GM12878 (cell line): Measurements from ENCODE around the gene CTNNBL1. TPM values are rescaled to one million over a fixed set of nuclear protein-coding genes. Genes with fewer than 3 reads are reported as not detected.

Source experiments
- ATAC-seq: fragments of 200-7000 bp; cut with Tn5 transposase; 3 replicates; pipeline ENCODE4 v1.9.1; 2020; ENCODE audit warnings: mild to moderate bottlenecking, moderate library complexity
- BruUV-seq: library from RNA; stranded (reverse); fragments of 400-500 nt; replicated peaks from 2 replicates; lab custom pipeline; 2021; lab: Mats Ljungman, UMichigan
- CTCF ChIA-PET: fragments of 300-600 bp; sonication (Branson Sonifier 250); formaldehyde crosslinking; extraction: SDS; loops from one replicate; lab custom pipeline; 2021; ENCODE audit warnings: inconsistent platforms; lab: Yijun Ruan, JAX
- POLR2A ChIA-PET: fragments of 350-600 bp; formaldehyde crosslinking; extraction: SDS; loops from one replicate; lab custom pipeline; 2021; ENCODE audit warnings: inconsistent platforms; lab: Charles Lee
- RAD21 ChIA-PET: fragments of 300-600 bp; sonication (Branson Sonifier 250); formaldehyde crosslinking; loops from one replicate; lab custom pipeline; 2023; ENCODE audit warnings: antibody characterized with exemption; ENCODE audit not compliant: unreplicated experiment; lab: Charles Lee
- SMC1A ChIA-PET: fragments of 300-600 bp; sonication (Branson Sonifier 250); formaldehyde crosslinking; loops from one replicate; lab custom pipeline; 2023; ENCODE audit not compliant: unreplicated experiment, uncharacterized antibody; lab: Charles Lee
- DNase-seq: peaks from one replicate; pipeline ENCODE4 v3.0.0-alpha.2; 2011; ENCODE audit warnings: low read depth, low spot score
- FAIRE-seq: peaks from 3 replicates; lab custom pipeline; 2011; peaks lifted over from hg19 to GRCh38; lab: Jason Lieb, UNC
- H2AFZ ChIP-seq: 2 replicates; pipeline ENCODE4 v1.6.0; 2011; ENCODE audit warnings: low read depth, low read length, control low read depth; ENCODE audit not compliant: control insufficient read depth
- H3K27ac ChIP-seq: 2 replicates; pipeline ENCODE4 v1.5.1; 2011; ENCODE audit warnings: control low read depth; ENCODE audit not compliant: control insufficient read depth, insufficient read depth
- H3K27me3 ChIP-seq, 2 experiments: replicated peaks in 1 of 2; 2 replicates each; pipeline versions ENCODE4 v1.6.0 to v1.6.1; 2011; ENCODE audit warnings: low read length in 1 of 2; ENCODE audit not compliant: control insufficient read depth in 2 of 2, insufficient read depth in 2 of 2
- H3K36me3 ChIP-seq, 2 experiments: 2 replicates each; pipeline ENCODE4 v1.5.1; 2011; ENCODE audit warnings: low read length in 1 of 2; ENCODE audit not compliant: control insufficient read depth in 2 of 2, insufficient read depth in 2 of 2
- H3K4me1 ChIP-seq: 2 replicates; pipeline ENCODE4 v1.6.1; 2011; ENCODE audit warnings: mild to moderate bottlenecking, low read length, moderate library complexity, mixed read lengths; ENCODE audit not compliant: control insufficient read depth, insufficient read depth
- H3K4me2 ChIP-seq: 2 replicates; pipeline ENCODE4 v1.6.0; 2011; ENCODE audit warnings: control low read depth; ENCODE audit not compliant: control insufficient read depth, insufficient read depth
- H3K4me3 ChIP-seq: fragments of 200-600 bp; sonication (generic); 2 replicates; pipeline ENCODE4 v1.5.1; 2016
- H3K79me2 ChIP-seq: 2 replicates; pipeline ENCODE4 v1.6.0; 2011; ENCODE audit warnings: low read length; ENCODE audit not compliant: control insufficient read depth, insufficient read depth
- H3K9ac ChIP-seq: 2 replicates; pipeline ENCODE4 v1.8.0; 2011; ENCODE audit warnings: low read length, control low read depth, mixed read lengths; ENCODE audit not compliant: control insufficient read depth, insufficient read depth
- H3K9me3 ChIP-seq: replicated peaks from 3 replicates; pipeline ENCODE4 v1.5.1; 2011; ENCODE audit warnings: mild to moderate bottlenecking, low read length; ENCODE audit not compliant: control insufficient read depth, insufficient read depth
- H4K20me1 ChIP-seq: 2 replicates; pipeline ENCODE4 v1.6.0; 2011; ENCODE audit not compliant: control insufficient read depth, insufficient read depth
- BCL11A ChIP-seq: IDR thresholded peaks from 2 replicates; pipeline ENCODE4 v1.6.1; 2011; ENCODE audit warnings: low read depth, low read length
- EED ChIP-seq: sonication (generic); IDR thresholded peaks from 2 replicates; pipeline ENCODE4 v1.6.1; 2016; ENCODE audit warnings: antibody characterized with exemption, low read depth
- FOS ChIP-seq: IDR thresholded peaks from 3 replicates; pipeline ENCODE4 v1.6.1; 2011; ENCODE audit warnings: borderline replicate concordance; ENCODE audit not compliant: insufficient read length; ENCODE audit errors: extremely low read depth
- IKZF2 ChIP-seq, 2 experiments: fragments of 450-650 bp; IDR thresholded peaks; 2 replicates each; pipeline ENCODE4 v1.6.1; 2017; ENCODE audit warnings: mild to moderate bottlenecking in 2 of 2, moderate library complexity in 2 of 2
- MTA2 ChIP-seq: fragments of 450-650 bp; IDR thresholded peaks from 2 replicates; pipeline ENCODE4 v1.6.1; 2016; ENCODE audit warnings: low read depth, mild to moderate bottlenecking, moderate library complexity
- MTA3 ChIP-seq: IDR thresholded peaks from 2 replicates; pipeline ENCODE4 v1.6.1; 2012; ENCODE audit warnings: low read length, inconsistent platforms, borderline replicate concordance
- POLR2AphosphoS5 ChIP-seq: IDR thresholded peaks from 2 replicates; pipeline ENCODE4 v1.6.1; 2011; ENCODE audit warnings: mild to moderate bottlenecking, low read length, inconsistent platforms
- RB1 ChIP-seq: fragments of 450-650 bp; formaldehyde crosslinking; IDR thresholded peaks from 2 replicates; pipeline ENCODE4 v1.6.1; 2017; ENCODE audit warnings: mild to moderate bottlenecking, borderline replicate concordance
- WGBS: methylation state at CpG from one replicate; pipeline ENCODE4 v1.1.6; 2016; ENCODE audit warnings: low lambda C conversion rate; ENCODE audit not compliant: insufficient replicate concordance, insufficient coverage; ENCODE audit errors: missing lambda C conversion rate; 5-methylcytosine and 5-hydroxymethylcytosine counted together
- in situ Hi-C: fragments of 300-500 bp; cut with MboI; formaldehyde crosslinking; loops from 9 replicates; pipeline ENCODE4 v1.14.3; 2018; ENCODE audit warnings: mixed read lengths
- intact Hi-C: fragments of 100-400 bp; cut with micrococcal nuclease; formaldehyde crosslinking; loops from one replicate; pipeline ENCODE4 v1.14.2; 2022; ENCODE audit not compliant: unreplicated experiment
- polyA plus RNA-seq, 11 experiments: library from polyadenylated mRNA; depleted of rRNA in 4 of 11; unstranded in 6 of 11; stranded (reverse) in 5 of 11; fragments of >200 nt; fragmentation: Nextera tagmentation in 4 of 11; fragmentation: Illumina TruSeq in 1 of 11; extraction: Ambion mirVana in 4 of 11; extraction: Trizol in 1 of 11; gene quantifications; 1 replicate in 1 of 11; 2 replicates in 10 of 11; pipeline versions ENCODE4 v1.2.1 to v1.2.3, GENCODE V29; 2011 to 2016; ENCODE audit warnings: inconsistent platforms in 2 of 11, missing spikeins in 2 of 11, low read depth in 1 of 11
- total RNA-seq, 4 experiments: library from RNA; depleted of rRNA in 3 of 4; stranded (reverse); fragments of >200 nt in 3 of 4; fragmentation: Illumina TruSeq in 1 of 4; extraction: Trizol in 1 of 4; gene quantifications; 2 replicates each; pipeline versions ENCODE4 v1.2.1 to v1.2.3, GENCODE V29; 2013 to 2021
- TF ChIP-seq, protein P1 (sequence below): fragments of 450-650 bp; IDR thresholded peaks from 2 replicates; pipeline ENCODE4 v1.6.1; 2018; ENCODE audit warnings: mild to moderate bottlenecking, low read depth, moderate library complexity; ENCODE audit not compliant: partially characterized antibody
- TF ChIP-seq, protein P2 (sequence below): IDR thresholded peaks from 2 replicates; pipeline ENCODE4 v1.6.1; 2012; ENCODE audit warnings: low read depth, low read length, improper control_type of control experiment
- TF ChIP-seq, protein P3 (sequence below): fragments of 450-650 bp; IDR thresholded peaks from 2 replicates; pipeline ENCODE4 v1.6.1; 2014; ENCODE audit warnings: mild to moderate bottlenecking
- TF ChIP-seq, protein P4 (sequence below): fragments of 450-650 bp; IDR thresholded peaks from 2 replicates; pipeline ENCODE4 v1.6.1; 2017; ENCODE audit warnings: low read depth, mild to moderate bottlenecking, moderate library complexity

CTNNBL1 gene
- total and polyA plus RNA-seq, 10 of the 15 experiments (the other 5 are each of a cell fraction or from before 2014, with no cell fraction given): 43.1 to 102 (median 67.8) TPM

DNA sequence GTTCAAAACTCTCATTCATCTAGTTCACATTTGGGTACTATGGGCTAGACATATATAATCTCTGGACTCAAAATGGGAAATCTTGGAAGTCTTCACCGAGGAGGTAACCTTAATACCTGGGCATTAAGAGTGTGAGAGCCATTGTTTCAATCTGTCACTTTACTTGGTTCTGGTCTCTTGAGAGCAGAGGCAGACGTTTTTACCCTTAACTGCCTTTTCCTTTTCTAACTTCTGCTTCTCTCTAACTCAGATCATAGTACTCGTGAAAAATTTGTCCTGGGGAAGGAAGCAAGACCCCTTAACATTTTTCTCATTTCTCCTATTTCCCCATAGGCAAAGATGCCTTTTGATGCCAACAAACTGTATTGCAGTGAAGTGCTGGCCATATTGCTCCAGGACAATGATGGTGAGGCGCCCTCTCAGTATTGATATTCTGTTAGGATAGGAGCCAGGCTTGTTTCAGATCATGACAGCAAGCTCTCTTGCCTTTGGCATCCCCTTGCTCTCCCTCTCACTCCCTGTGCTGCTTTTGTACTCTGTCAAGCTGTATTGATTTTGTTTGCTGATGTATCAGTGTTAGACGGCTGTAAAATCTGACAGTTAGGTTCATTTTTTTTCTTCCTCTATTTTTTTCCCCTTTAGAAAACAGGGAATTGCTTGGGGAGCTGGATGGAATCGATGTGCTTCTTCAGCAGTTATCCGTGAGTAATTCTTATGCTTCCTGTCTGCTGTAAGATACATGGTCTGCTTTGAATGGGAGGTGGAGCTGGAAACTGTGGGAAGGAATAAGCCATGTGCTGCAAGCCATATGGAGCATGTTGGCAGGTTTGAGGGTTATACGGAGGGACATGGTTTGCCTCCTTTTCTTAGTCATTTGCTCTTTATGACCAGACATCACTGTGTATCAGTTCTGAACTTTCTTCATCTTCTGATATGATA is 83.5 kb downstream of the CTNNBL1 start:
- Histone ChIP-seq H3K36me3 (peaks cover 0 to 7% of the 10 kb centered on the region in 2 experiments; a peak in 3 of 4 replicates), H3K27ac (no peak overlapping the region), H3K9ac (no peak overlapping the region), H3K79me2 (no peaks in the 10 kb centered on the region), H2AFZ (no peak overlapping the region), H3K27me3 (no peaks in the 10 kb centered on the region), H3K4me3 (no peak overlapping the region), H3K4me1 (peaks cover 11% of the 10 kb centered on the region; the same call in 1 of the 2 replicates), H4K20me1 (no peaks in the 10 kb centered on the region), H3K4me2 (no peak overlapping the region), H3K9me3 (no peaks in the 10 kb centered on the region)
- 63% methylated on average over 8 of the region's 8 CpGs for WGBS
- intact Hi-C loops (no loop called here), in situ Hi-C loops (no loop called here)
- ChIA-PET SMC1A (interaction anchor here (1.3 kb wide), 1 partner anchor 50 kb away, joined by 3 read pairs; no protein-coding TSS in a partner anchor), CTCF (no interaction called here), POLR2A (no interaction called here), RAD21 (no interaction called here)
- BruUV-seq: no TSS peak
- no peak for FAIRE-seq
- ATAC-seq: no peak
- no peak for DNase-seq
- TF ChIP-seq MTA2 (no peak), IKZF2 (IDR thresholded peaks at IDR 0.05) (no peak), FOS (no peak), EED (no peak), BCL11A (no peak), MTA3 (no peak), RB1 (no peak), POLR2AphosphoS5 (no peak)
- TF ChIP-seq, protein P1, sequence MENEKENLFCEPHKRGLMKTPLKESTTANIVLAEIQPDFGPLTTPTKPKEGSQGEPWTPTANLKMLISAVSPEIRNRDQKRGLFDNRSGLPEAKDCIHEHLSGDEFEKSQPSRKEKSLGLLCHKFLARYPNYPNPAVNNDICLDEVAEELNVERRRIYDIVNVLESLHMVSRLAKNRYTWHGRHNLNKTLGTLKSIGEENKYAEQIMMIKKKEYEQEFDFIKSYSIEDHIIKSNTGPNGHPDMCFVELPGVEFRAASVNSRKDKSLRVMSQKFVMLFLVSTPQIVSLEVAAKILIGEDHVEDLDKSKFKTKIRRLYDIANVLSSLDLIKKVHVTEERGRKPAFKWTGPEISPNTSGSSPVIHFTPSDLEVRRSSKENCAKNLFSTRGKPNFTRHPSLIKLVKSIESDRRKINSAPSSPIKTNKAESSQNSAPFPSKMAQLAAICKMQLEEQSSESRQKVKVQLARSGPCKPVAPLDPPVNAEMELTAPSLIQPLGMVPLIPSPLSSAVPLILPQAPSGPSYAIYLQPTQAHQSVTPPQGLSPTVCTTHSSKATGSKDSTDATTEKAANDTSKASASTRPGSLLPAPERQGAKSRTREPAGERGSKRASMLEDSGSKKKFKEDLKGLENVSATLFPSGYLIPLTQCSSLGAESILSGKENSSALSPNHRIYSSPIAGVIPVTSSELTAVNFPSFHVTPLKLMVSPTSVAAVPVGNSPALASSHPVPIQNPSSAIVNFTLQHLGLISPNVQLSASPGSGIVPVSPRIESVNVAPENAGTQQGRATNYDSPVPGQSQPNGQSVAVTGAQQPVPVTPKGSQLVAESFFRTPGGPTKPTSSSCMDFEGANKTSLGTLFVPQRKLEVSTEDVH: no peak
- TF ChIP-seq, protein P2, sequence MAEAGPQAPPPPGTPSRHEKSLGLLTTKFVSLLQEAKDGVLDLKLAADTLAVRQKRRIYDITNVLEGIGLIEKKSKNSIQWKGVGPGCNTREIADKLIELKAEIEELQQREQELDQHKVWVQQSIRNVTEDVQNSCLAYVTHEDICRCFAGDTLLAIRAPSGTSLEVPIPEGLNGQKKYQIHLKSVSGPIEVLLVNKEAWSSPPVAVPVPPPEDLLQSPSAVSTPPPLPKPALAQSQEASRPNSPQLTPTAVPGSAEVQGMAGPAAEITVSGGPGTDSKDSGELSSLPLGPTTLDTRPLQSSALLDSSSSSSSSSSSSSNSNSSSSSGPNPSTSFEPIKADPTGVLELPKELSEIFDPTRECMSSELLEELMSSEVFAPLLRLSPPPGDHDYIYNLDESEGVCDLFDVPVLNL: no peak
- TF ChIP-seq, protein P3, sequence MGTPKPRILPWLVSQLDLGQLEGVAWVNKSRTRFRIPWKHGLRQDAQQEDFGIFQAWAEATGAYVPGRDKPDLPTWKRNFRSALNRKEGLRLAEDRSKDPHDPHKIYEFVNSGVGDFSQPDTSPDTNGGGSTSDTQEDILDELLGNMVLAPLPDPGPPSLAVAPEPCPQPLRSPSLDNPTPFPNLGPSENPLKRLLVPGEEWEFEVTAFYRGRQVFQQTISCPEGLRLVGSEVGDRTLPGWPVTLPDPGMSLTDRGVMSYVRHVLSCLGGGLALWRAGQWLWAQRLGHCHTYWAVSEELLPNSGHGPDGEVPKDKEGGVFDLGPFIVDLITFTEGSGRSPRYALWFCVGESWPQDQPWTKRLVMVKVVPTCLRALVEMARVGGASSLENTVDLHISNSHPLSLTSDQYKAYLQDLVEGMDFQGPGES: no peak
- TF ChIP-seq, protein P4, sequence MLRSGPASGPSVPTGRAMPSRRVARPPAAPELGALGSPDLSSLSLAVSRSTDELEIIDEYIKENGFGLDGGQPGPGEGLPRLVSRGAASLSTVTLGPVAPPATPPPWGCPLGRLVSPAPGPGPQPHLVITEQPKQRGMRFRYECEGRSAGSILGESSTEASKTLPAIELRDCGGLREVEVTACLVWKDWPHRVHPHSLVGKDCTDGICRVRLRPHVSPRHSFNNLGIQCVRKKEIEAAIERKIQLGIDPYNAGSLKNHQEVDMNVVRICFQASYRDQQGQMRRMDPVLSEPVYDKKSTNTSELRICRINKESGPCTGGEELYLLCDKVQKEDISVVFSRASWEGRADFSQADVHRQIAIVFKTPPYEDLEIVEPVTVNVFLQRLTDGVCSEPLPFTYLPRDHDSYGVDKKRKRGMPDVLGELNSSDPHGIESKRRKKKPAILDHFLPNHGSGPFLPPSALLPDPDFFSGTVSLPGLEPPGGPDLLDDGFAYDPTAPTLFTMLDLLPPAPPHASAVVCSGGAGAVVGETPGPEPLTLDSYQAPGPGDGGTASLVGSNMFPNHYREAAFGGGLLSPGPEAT: no peak
